ENCODE results near the gene CRYGS.
"Not testable (repeated sequence)": the region's sequence is repeated elsewhere in the genome, so short reads cannot be mapped to it uniquely, and the experiment has no call there.

Gene CRYGS

GRCh38 chr3:186544281-186544680, at the start of gene CRYGS:
TSS of gene CRYGS (minus strand) at chr3:186544380. CDS start at chr3:186544326, 54 bp downstream.
- DNase-seq, result no peak

- DNase-seq, result no peak
Measured at GRCh38 chr3:186593862-186594261, 49.7 kb upstream of the CRYGS start.

- DNase-seq, result no peak
Measured at GRCh38 chr3:186592682-186593081, 48.5 kb upstream of the CRYGS start.

GRCh38 chr3:186590580-186591295, 46.6 kb upstream of the CRYGS start:
- DNase-seq, result no peak

- DNase-seq, result peak; percentile 25
Measured at GRCh38 chr3:186589856-186590579, 45.8 kb upstream of the CRYGS start.

- DNase-seq, result no peak
Measured at GRCh38 chr3:186589121-186589520, 44.9 kb upstream of the CRYGS start.

GRCh38 chr3:186588632-186589031, 44.5 kb upstream of the CRYGS start:
- DNase-seq, result peak; percentile 39

GRCh38 chr3:186587183-186587582, 43.0 kb upstream of the CRYGS start:
- no peak for DNase-seq

- DNase-seq, result not testable (repeated sequence)
Measured at GRCh38 chr3:186586245-186586644, 42.1 kb upstream of the CRYGS start.

- DNase-seq, result peak; percentile 29
Measured at GRCh38 chr3:186583831-186584230, 39.7 kb upstream of the CRYGS start.

- DNase-seq, result no peak
Measured at GRCh38 chr3:186582541-186582940, 38.4 kb upstream of the CRYGS start.

GRCh38 chr3:186580785-186581184, 36.6 kb upstream of the CRYGS start:
- DNase-seq, result no peak

GRCh38 chr3:186577521-186577920, 33.3 kb upstream of the CRYGS start:
- no peak for DNase-seq

GRCh38 chr3:186571644-186572013, 27.4 kb upstream of the CRYGS start:
- DNase-seq, result no peak

- no peak for DNase-seq
Measured at GRCh38 chr3:186570941-186571643, 26.9 kb upstream of the CRYGS start.

GRCh38 chr3:186570096-186570940, 26.1 kb upstream of the CRYGS start, which contains the start of gene DNAJB11:
TSS of gene DNAJB11 (plus strand) at chr3:186570720. CDS start at chr3:186570898, 178 bp downstream.
- DNase-seq, result peak; percentile 100

GRCh38 chr3:186569779-186570095, 25.6 kb upstream of the CRYGS start:
- no peak for DNase-seq

- DNase-seq, result not testable (repeated sequence)
Measured at GRCh38 chr3:186569361-186569760, 25.2 kb upstream of the CRYGS start.

- DNase-seq, result peak; percentile 96
Measured at GRCh38 chr3:186567072-186567921, 23.1 kb upstream of the CRYGS start, which contains the start of gene TBCCD1. TSS of gene TBCCD1 (minus strand) at chr3:186567339. CDS start at chr3:186564329, 3,010 bp downstream.

- no peak for DNase-seq
Measured at GRCh38 chr3:186566772-186567071, 22.5 kb upstream of the CRYGS start.

GRCh38 chr3:186564586-186564985, 20.4 kb upstream of the CRYGS start:
- no peak for DNase-seq

Data from activated CD4-positive, alpha-beta T cell treated with anti-CD3 and anti-CD28 coated beads, Interleukin-2, Interleukin-6, amounts not matched to agents 100 ng/mL and 50 ng/mL, durations not matched to agents 16 hours and 8 hours (primary cell).